NK-92 (cell line): ENCODE measurements around the gene FASN.
"Not testable (repeated sequence)": the region's sequence is repeated elsewhere in the genome, so short reads cannot be mapped to it uniquely, and the experiment has no call there.

Experiments
- DNase-seq: peaks from one replicate; lab custom pipeline; 2025; ENCODE audit not compliant: unreplicated experiment; lab: John Stamatoyannopoulos, UW

The FASN gene

DNA sequence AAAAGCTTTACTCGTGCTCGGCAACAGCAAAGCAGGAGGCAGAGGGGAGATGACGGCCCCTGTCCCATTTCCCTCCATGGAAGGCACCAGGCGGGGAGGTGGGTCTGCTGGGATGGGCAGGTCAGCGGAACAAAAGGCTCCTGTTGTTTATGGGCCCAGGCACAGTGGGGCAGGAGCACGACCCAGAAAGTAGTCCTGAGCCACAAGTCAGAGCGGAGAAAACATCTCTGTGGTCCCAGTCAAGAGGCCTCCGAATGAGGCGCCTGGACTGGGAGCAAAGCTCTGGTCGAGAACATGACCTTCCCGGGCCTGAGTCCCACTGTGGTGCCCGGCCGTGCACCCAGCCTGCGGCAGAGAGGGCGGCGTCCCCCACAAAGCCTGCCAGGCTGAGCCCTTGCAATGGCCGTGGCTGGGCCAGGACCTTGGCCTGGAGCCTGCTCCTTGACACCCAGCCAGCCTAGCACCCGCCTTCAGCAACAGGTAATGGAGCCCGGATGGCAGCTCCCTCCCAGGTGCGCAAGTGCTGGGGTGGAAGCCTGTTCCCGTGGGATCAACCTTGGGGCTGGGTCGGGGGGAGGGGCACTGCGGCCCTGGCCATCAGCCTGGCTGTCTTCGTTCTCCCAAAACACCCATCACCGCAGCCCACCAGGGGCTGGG lies 50.0 kb downstream of the FASN start:
- DNase-seq = no peak

DNA sequence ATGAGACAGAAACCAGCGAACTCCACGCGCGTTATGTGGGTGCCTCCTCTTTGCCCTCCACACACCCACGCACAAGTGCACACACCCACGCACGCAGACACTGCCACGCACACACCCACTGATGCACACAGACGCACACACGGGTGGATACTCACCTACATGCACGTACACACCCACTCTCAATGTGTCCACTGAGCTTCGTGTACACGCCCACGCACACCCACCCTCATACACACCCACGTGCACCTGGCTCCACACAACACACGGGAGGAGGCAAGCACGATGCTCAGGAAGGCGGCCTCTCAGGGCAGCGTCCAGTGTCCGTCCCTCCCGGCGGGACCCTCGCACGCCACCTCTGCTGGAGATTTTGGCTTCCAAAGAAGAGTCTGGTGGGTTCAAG lies 50.7 kb downstream of the FASN start:
- no peak for DNase-seq

GRCh38 chr17:82046903-82047302 lies 51.1 kb downstream of the FASN start:
- DNase-seq = no peak

GRCh38 chr17:82045936-82046484 lies 52.0 kb downstream of the FASN start:
- DNase-seq = no peak

GRCh38 chr17:82043507-82043906 lies 54.5 kb downstream of the FASN start:
- no peak for DNase-seq

GRCh38 chr17:82042649-82043048 lies 55.4 kb downstream of the FASN start:
- no peak for DNase-seq

- no peak for DNase-seq
Measured at GRCh38 chr17:82041144-82041814, 56.8 kb downstream of the FASN start.

DNA sequence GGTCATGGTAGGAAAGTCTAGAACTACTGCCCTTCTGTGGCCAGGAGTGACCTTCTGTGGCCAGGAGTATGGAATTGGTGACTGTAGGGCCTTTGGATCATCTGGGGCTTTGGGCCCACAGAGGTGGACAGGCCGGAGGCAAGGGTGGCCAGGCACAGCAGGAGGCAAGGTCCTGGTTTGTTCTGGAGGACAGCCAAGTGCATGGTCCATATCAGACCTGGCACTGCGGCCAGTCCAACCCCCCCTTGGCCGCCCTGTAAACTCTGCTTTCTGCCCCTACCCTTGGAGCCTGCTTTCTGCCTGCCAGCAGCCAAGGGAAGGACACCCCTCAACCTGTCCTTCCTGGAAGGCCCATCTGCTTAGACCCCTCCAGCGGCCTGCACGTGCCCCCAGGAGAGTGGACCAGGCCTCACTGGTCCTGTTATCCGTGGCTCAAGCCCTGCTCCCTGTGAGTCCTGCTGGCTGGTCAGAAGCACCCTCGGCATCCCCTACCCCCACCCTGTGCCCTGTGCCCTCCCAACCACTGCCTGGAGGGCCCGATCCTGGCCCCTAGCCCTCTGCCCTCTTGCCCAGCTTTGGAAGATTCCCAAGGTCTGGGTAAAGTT lies 58.2 kb downstream of the FASN start:
- no peak for DNase-seq

- not testable (repeated sequence) for DNase-seq
Measured at GRCh38 chr17:82038796-82039409, 59.1 kb downstream of the FASN start.

DNA sequence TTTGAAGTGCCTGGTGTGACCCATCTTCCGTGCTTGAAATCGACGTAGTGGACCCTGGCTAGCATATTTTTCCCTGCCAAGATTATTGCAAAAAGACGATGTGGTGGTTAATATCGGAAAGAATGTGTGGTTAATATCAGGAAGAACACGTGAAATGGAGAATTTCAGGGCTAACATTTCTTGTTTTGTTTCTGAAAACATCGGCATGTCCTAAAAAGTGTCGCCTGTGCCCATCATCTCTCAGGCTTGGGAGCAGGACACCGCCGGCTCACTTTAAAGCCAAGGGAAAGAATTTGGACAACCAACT lies 60.2 kb downstream of the FASN start:
- DNase-seq = no peak

DNA sequence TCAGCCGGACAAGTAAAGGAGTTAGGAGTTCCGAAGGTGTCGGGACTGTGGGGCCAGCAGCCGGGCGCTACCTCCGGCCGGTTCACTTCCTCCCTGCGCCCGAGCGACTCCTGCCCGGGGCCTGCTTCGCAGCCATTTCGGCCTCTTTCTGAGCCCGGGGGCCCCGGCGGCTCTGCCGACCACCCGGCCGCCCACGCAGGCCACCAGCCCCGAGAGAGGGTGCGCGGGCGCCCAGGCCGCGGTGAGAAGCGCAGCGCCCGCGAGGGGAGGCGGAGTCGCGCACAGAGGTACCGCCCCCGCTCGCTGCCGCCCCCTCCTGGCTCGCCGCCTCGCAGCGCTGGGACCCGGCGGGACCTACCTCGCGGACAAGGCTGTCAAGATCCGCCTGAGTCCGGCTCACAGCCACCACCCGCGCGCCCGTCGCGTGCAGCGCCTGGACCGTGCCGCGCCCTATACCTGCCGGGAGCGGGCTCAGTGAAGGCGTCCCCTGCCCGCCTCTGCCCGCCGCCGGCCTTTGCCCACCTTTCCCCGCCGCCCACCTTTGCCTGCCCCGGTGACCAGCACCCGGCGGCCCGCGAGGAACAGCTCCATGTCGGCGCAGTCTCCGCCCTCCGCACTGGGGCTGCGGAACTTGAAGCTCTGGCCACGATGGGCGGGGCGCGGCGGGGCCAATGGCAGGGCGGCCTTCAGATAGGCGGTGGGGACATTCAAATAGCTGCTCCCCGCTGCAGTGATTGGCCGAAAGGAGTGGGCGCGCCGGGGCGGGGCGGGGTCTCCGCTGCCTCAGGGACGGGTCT lies 60.7 kb downstream of the FASN start, which contains the start of gene DCXR:
Gene DCXR (minus strand): TSS at position 606 of the 797 bp plus-strand sequence. CDS start 15 bp downstream, at position 591.
- peak; percentile 59 for DNase-seq

- no peak for DNase-seq
Measured at GRCh38 chr17:82036634-82037091, 61.4 kb downstream of the FASN start.

- DNase-seq = no peak
Measured at GRCh38 chr17:82035956-82036633, 61.9 kb downstream of the FASN start.

- DNase-seq = no peak
Measured at GRCh38 chr17:82035488-82035887, 62.5 kb downstream of the FASN start.

GRCh38 chr17:82034371-82035011 lies 63.5 kb downstream of the FASN start:
- DNase-seq = no peak

- no peak for DNase-seq
Measured at GRCh38 chr17:82033359-82034085, 64.5 kb downstream of the FASN start.

- no peak for DNase-seq
Measured at GRCh38 chr17:82031885-82032627, 66.0 kb downstream of the FASN start.

GRCh38 chr17:82031303-82031884 lies 66.6 kb downstream of the FASN start, which contains the start of gene RAC3:
Gene RAC3, plus strand, starts transcription at chr17:82031678. Its CDS starts 84 bp downstream, at chr17:82031762.
- no peak for DNase-seq
